ENCODE results near the gene ALG9. TPM values are rescaled to one million over a fixed set of nuclear protein-coding genes. Genes with fewer than 3 reads are reported as not detected.

Gene ALG9
- total and polyA plus RNA-seq, 7 experiments from 2014 or later: 14.1 to 30.2 (median 27.8) TPM

DNA sequence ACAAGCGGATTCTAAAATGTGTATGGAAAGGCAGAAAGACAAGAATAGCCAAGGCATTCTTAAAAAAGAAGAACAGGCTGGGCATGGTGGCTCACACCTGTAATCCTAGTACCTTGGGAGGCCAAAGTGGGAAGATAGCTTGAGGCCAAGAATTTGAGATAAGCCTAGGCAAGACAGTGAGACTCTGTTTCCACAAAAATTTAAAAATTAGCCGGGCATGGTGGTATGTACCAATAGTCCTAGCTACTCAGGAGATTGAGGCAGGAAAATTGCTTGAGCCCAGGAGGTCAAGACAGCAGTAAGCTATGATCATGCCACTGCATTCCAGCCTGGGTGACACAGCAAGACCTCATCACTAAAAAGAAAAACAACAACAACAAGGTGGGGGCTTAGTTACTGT is 59.2 kb downstream of the ALG9 start:
- ChIA-PET CTCF (no interaction called here), POLR2A (no interaction called here)
- intact Hi-C loops (cut with micrococcal nuclease): no loop called here
- Histone ChIP-seq H3K9me3 (ENCODE audit: control insufficient read depth in 2 of 3, low read length in 3 of 3) (no peaks in the 10 kb centered on the region), H3K4me3 (ENCODE audit: low read length) (no peak overlapping the region), H3K36me3 (ENCODE audit: control insufficient read depth in 2 of 3, insufficient read depth in 3 of 3, low read length in 3 of 3) (peaks cover 0 to 27% (median 4%) of the 10 kb centered on the region in 3 experiments), H3K4me1 (ENCODE audit: control insufficient read depth in 2 of 2, insufficient read depth in 2 of 2, low read length in 2 of 2) (no peaks in the 10 kb centered on the region), H3K27me3 (ENCODE audit: control insufficient read depth in 2 of 2, insufficient read depth in 2 of 2, low read length in 2 of 2) (no peaks in the 10 kb centered on the region), H3K27ac (ENCODE audit: low read depth, low read length) (no peak overlapping the region)
- Mint-ChIP-seq H3K9me3 (no peaks in the 10 kb centered on the region), H3K4me3 (no peak overlapping the region), H3K27ac (no peak overlapping the region), H3K36me3 (peaks cover 7 to 53% (median 24%) of the 10 kb centered on the region in 5 donors), H3K4me1 (peaks cover 0 to 6% (median 0%) of the 10 kb centered on the region in 7 donors), H3K27me3 (no peaks in the 10 kb centered on the region)
- DNase-seq: no peak
- no peak for ATAC-seq

DNA sequence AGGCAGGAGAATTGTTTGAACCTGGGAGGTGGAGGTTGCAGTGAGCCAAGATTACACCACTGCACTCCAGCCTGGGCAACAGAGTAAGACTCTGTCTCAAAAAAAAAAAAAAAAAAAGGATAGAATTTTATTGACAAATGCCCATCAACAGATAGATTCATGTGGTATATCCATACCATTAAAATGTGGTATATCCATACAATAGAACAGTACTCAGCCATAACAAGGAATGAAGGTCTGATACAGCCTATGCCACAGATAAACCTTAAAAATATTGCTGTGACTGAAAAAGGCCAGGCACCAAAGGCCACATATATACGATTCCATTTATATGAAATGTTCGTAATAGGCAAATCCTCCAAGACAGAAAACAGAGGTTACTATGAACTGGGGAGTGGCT is 59.9 kb downstream of the ALG9 start:
- no peak overlapping the region for H3K4me3 ChIP-seq (ENCODE audit: low read length)
- Mint-ChIP-seq H3K27me3 (no peaks in the 10 kb centered on the region), H3K4me1 (peaks cover 0 to 6% (median 0%) of the 10 kb centered on the region in 7 donors), H3K36me3 (peaks cover 15 to 55% (median 26%) of the 10 kb centered on the region in 5 donors), H3K9me3 (no peaks in the 10 kb centered on the region), H3K27ac (no peak overlapping the region), H3K4me3 (no peak overlapping the region)
- H3K9me3 ChIP-seq (ENCODE audit: control insufficient read depth in 2 of 3, low read length in 3 of 3): no peaks in the 10 kb centered on the region
- H3K27me3 ChIP-seq (ENCODE audit: control insufficient read depth in 2 of 2, insufficient read depth in 2 of 2, low read length in 2 of 2): no peaks in the 10 kb centered on the region
- ATAC-seq (no peak), DNase-seq (no peak)
- H3K27ac ChIP-seq (ENCODE audit: low read depth, low read length): no peak overlapping the region
- POLR2A ChIA-PET: no interaction called here
- no peaks in the 10 kb centered on the region for H3K4me1 ChIP-seq (ENCODE audit: control insufficient read depth in 2 of 2, insufficient read depth in 2 of 2, low read length in 2 of 2)
- CTCF ChIA-PET: interaction anchor here (0.7 kb wide), 1 partner anchor 170 kb away, joined by 5 read pairs; no protein-coding TSS in a partner anchor
- intact Hi-C loops (cut with micrococcal nuclease): no loop called here
- H3K36me3 ChIP-seq (ENCODE audit: control insufficient read depth in 2 of 3, insufficient read depth in 3 of 3, low read length in 3 of 3): peaks cover 0 to 34% (median 4%) of the 10 kb centered on the region in 3 experiments

DNA sequence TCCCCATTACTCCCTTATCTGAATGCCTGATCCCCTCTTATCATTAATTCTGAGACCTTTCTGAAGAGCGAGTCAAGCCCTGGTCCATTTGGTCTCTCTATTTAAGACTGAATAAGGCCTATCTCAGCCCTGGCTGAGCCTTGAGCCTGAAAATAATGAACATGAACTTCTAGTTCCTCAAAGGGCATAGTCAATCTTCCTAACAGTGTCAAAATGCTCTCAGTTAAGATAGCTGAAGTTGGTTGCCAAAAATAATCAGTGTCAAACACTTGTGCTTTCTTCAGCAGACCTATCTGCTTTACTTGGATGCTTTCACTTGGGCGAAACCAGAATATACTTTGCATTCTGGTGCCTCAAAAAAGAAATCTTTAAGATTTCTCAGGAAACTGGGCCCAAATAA is 62.5 kb downstream of the ALG9 start:
- ATAC-seq (no peak), DNase-seq (no peak)
- Histone ChIP-seq H3K27ac (ENCODE audit: low read depth, low read length) (no peak overlapping the region), H3K27me3 (ENCODE audit: control insufficient read depth in 2 of 2, insufficient read depth in 2 of 2, low read length in 2 of 2) (no peaks in the 10 kb centered on the region), H3K4me3 (ENCODE audit: low read length) (no peak overlapping the region), H3K9me3 (ENCODE audit: control insufficient read depth in 2 of 3, low read length in 3 of 3) (no peaks in the 10 kb centered on the region), H3K36me3 (ENCODE audit: control insufficient read depth in 2 of 3, insufficient read depth in 3 of 3, low read length in 3 of 3) (peaks cover 0 to 52% (median 4%) of the 10 kb centered on the region in 3 experiments), H3K4me1 (ENCODE audit: control insufficient read depth in 2 of 2, insufficient read depth in 2 of 2, low read length in 2 of 2) (no peaks in the 10 kb centered on the region)
- intact Hi-C loops (cut with micrococcal nuclease): no loop called here
- H3K4me1 Mint-ChIP-seq: peaks cover 0 to 6% (median 0%) of the 10 kb centered on the region in 7 donors
- H3K27me3 Mint-ChIP-seq: no peaks in the 10 kb centered on the region
- H3K4me3 Mint-ChIP-seq: no peak overlapping the region
- H3K36me3 Mint-ChIP-seq: peaks cover 19 to 68% (median 31%) of the 10 kb centered on the region in 5 donors
- peak overlapping the region in 4 of 9 donors; percentile 19 to 68 (median 57) for H3K27ac Mint-ChIP-seq
- CTCF ChIA-PET: no interaction called here
- POLR2A ChIA-PET: no interaction called here
- H3K9me3 Mint-ChIP-seq: no peaks in the 10 kb centered on the region

DNA sequence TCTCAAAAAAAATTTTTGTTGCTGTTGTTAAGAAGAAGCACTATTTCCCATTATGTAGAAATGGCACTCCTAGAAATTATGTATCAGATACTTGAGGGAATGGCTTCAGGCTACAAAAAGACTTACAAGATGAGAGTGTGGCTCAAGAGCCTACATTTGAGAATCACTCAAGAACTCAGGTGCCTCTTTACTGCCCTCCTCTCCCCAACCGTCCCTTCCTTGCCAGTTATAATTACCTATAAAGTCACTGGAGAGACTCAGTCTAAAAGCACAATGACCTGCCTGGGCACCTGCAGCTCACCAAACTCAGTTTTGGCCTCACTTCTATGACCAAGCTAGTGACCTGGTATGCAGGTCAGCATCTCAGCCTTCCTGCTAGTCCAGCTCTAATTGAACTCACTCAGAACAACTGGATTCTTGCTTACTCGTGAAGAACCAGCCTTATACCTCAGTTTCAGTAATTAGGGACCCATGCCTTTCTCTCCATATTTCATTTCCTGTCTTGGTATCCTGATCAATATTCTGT is 63.3 kb downstream of the ALG9 start:
- peaks cover 19 to 68% (median 31%) of the 10 kb centered on the region in 5 donors for H3K36me3 Mint-ChIP-seq
- H3K27ac Mint-ChIP-seq: peak overlapping the region in 3 of 9 donors; percentile 19 to 66 (median 48)
- POLR2A ChIA-PET: no interaction called here

DNA sequence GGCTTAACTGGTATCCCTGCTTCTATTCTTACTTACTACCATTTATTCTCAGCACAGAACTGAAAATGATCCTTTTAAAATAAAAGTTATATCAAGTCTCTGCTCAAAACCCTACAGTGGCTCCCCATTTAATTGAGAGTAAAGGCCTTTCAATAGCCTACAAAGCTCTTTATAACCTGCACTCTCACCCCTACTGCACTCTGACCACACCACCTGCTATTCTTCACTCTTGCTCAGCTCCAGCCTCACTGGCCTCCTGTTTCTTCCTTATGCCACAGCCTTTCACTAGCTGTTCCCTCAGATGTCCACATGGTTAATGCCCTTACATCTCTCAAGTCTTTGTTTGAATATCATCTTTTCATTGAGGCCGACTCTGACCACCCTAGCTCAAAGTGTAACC is 64.3 kb downstream of the ALG9 start:
- no peaks in the 10 kb centered on the region for H3K27me3 ChIP-seq (ENCODE audit: control insufficient read depth in 2 of 2, insufficient read depth in 2 of 2, low read length in 2 of 2)
- ATAC-seq: no peak
- H3K4me3 ChIP-seq (ENCODE audit: low read length): no peak overlapping the region
- H3K36me3 ChIP-seq (ENCODE audit: control insufficient read depth in 2 of 3, insufficient read depth in 3 of 3, low read length in 3 of 3): peaks cover 0 to 61% (median 4%) of the 10 kb centered on the region in 3 experiments
- POLR2A ChIA-PET: no interaction called here
- Mint-ChIP-seq H3K4me1 (peaks cover 0 to 13% (median 0%) of the 10 kb centered on the region in 7 donors), H3K9me3 (no peaks in the 10 kb centered on the region), H3K27ac (peak overlapping the region in 1 of 9 donors; percentile 17), H3K36me3 (peaks cover 24 to 71% (median 40%) of the 10 kb centered on the region in 5 donors), H3K4me3 (no peak overlapping the region), H3K27me3 (no peaks in the 10 kb centered on the region)
- H3K27ac ChIP-seq (ENCODE audit: low read depth, low read length): no peak overlapping the region
- CTCF ChIA-PET: interaction anchor here (0.6 to 1.0 kb wide), 3 partner anchors 14 to 135 kb away, joined by 3 read pairs; no protein-coding TSS in a partner anchor
- H3K4me1 ChIP-seq (ENCODE audit: control insufficient read depth in 2 of 2, insufficient read depth in 2 of 2, low read length in 2 of 2): no peaks in the 10 kb centered on the region
- no peaks in the 10 kb centered on the region for H3K9me3 ChIP-seq (ENCODE audit: control insufficient read depth in 2 of 3, low read length in 3 of 3)
- intact Hi-C loops (cut with micrococcal nuclease): no loop called here
- no peak for DNase-seq

More for the DNA sequence above, 63.3 kb downstream of the ALG9 start:
- Mint-ChIP-seq H3K4me3 (no peak overlapping the region), H3K27me3 (no peaks in the 10 kb centered on the region), H3K4me1 (peaks cover 0 to 6% (median 0%) of the 10 kb centered on the region in 7 donors), H3K9me3 (no peaks in the 10 kb centered on the region)
- no peaks in the 10 kb centered on the region for H3K4me1 ChIP-seq (ENCODE audit: control insufficient read depth in 2 of 2, insufficient read depth in 2 of 2, low read length in 2 of 2)
- peaks cover 0 to 56% (median 4%) of the 10 kb centered on the region in 3 experiments for H3K36me3 ChIP-seq (ENCODE audit: control insufficient read depth in 2 of 3, insufficient read depth in 3 of 3, low read length in 3 of 3)
- no peaks in the 10 kb centered on the region for H3K27me3 ChIP-seq (ENCODE audit: control insufficient read depth in 2 of 2, insufficient read depth in 2 of 2, low read length in 2 of 2)
- no peaks in the 10 kb centered on the region for H3K9me3 ChIP-seq (ENCODE audit: control insufficient read depth in 2 of 3, low read length in 3 of 3)
- CTCF ChIA-PET: no interaction called here
- intact Hi-C loops (cut with micrococcal nuclease): no loop called here
- DNase-seq (no peak), ATAC-seq (no peak)
- no peak overlapping the region for H3K27ac ChIP-seq (ENCODE audit: low read depth, low read length)
- no peak overlapping the region for H3K4me3 ChIP-seq (ENCODE audit: low read length)

DNA sequence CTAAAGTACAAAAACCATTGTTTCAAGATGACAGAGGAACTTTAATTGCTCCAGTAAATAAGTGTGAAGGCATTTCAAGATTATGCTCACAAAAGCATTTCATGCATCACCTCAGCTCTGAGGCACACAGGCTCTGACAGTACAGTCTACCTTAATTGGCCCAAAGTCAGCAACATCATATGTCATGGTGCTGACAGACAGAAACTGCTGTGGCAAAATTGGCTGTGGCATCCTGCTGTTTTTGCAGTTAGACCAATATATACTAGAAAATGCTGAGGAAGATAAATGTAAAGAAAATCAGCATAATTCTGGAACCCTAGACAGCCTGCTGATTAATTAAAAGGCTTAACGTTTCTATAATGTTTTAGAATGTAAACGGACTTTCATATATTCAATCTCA is 70.2 kb downstream of the ALG9 start:
- Histone ChIP-seq H3K27me3 (ENCODE audit: control insufficient read depth in 2 of 2, insufficient read depth in 2 of 2, low read length in 2 of 2) (no peaks in the 10 kb centered on the region), H3K4me3 (ENCODE audit: low read length) (no peak overlapping the region), H3K27ac (ENCODE audit: low read depth, low read length) (no peak overlapping the region), H3K9me3 (ENCODE audit: control insufficient read depth in 2 of 3, low read length in 3 of 3) (peaks cover 0 to 13% (median 0%) of the 10 kb centered on the region in 3 experiments), H3K36me3 (ENCODE audit: control insufficient read depth in 2 of 3, insufficient read depth in 3 of 3, low read length in 3 of 3) (peaks cover 0 to 45% (median 6%) of the 10 kb centered on the region in 3 experiments), H3K4me1 (ENCODE audit: control insufficient read depth in 2 of 2, insufficient read depth in 2 of 2, low read length in 2 of 2) (no peaks in the 10 kb centered on the region)
- no peak for ATAC-seq
- Mint-ChIP-seq H3K9me3 (peaks cover 3 to 25% (median 7%) of the 10 kb centered on the region in 11 donors), H3K27me3 (no peaks in the 10 kb centered on the region), H3K4me3 (no peak overlapping the region), H3K27ac (no peak overlapping the region), H3K4me1 (peaks cover 0 to 11% (median 4%) of the 10 kb centered on the region in 7 donors), H3K36me3 (peaks cover 29 to 87% (median 65%) of the 10 kb centered on the region in 5 donors)
- DNase-seq: no peak
- ChIA-PET CTCF (no interaction called here), POLR2A (no interaction called here)
- intact Hi-C loops (cut with micrococcal nuclease): no loop called here

DNA sequence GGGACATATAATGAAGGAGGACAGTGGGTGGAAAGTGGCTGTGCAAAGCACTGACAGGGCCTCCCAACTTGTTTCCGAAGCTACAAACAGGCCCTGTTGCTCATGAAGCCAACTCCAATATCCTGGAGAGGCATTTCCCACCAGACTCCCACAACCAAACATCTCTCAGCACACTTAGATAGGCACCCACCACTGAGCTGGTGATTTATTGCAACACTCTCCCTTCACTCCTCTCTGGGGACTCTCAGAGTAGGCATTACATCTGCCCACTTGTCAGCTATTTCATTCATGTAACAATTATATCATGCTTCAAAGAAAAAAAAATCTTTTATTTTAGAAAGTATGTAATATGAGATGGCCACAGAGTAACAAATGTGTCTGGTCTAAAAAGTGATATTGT is 73.1 kb downstream of the ALG9 start:
- intact Hi-C loops (cut with micrococcal nuclease): no loop called here
- Mint-ChIP-seq H3K4me1 (peaks cover 0 to 11% (median 4%) of the 10 kb centered on the region in 7 donors), H3K36me3 (peaks cover 31 to 72% (median 59%) of the 10 kb centered on the region in 5 donors), H3K9me3 (peaks cover 3 to 25% (median 7%) of the 10 kb centered on the region in 11 donors), H3K27ac (no peak overlapping the region), H3K4me3 (no peak overlapping the region), H3K27me3 (no peaks in the 10 kb centered on the region)
- CTCF ChIA-PET: no interaction called here
- H3K4me1 ChIP-seq (ENCODE audit: control insufficient read depth in 2 of 2, insufficient read depth in 2 of 2, low read length in 2 of 2): no peaks in the 10 kb centered on the region
- H3K9me3 ChIP-seq (ENCODE audit: control insufficient read depth in 2 of 3, low read length in 3 of 3): peaks cover 0 to 13% (median 0%) of the 10 kb centered on the region in 3 experiments
- H3K36me3 ChIP-seq (ENCODE audit: control insufficient read depth in 2 of 3, insufficient read depth in 3 of 3, low read length in 3 of 3): peaks cover 0 to 26% (median 6%) of the 10 kb centered on the region in 3 experiments
- H3K27me3 ChIP-seq (ENCODE audit: control insufficient read depth in 2 of 2, insufficient read depth in 2 of 2, low read length in 2 of 2): no peaks in the 10 kb centered on the region
- no peak overlapping the region for H3K27ac ChIP-seq (ENCODE audit: low read depth, low read length)
- no peak for DNase-seq
- no peak overlapping the region for H3K4me3 ChIP-seq (ENCODE audit: low read length)
- POLR2A ChIA-PET: no interaction called here
- no peak for ATAC-seq

Data from naive thymus-derived CD4-positive, alpha-beta T cell (primary cell).